ENCODE results near the gene GGTLC2.
"Not testable (repeated sequence)": the region's sequence is repeated elsewhere in the genome, so short reads cannot be mapped to it uniquely, and the experiment has no call there.

GGTLC2 gene

DNA sequence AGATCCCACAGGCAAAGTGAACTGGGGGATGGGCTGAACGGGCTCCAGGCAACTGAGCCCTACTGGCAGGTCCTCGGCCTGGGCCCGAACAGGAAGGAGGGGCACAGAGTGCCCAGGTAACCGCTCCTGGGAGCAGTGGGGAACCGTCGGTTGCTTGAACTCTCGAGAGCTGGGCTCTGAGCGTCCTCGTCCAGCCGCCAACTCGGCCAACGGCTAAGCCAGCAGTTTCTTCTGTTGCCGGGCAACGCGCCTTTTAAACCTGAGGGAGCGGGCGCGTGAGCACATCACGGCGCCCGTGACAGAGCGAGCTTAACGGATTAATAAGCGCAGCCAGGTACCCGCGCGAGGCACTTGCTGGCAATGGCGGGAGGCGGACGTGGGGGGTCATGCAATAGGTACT, at the start of gene GGTLC2:
Gene GGTLC2 (plus strand): TSS at position 301 of the 400 bp plus-strand sequence. CDS start 1,732 bp downstream, outside the sequence.
- CTCF ChIA-PET; POLR2A ChIA-PET; DNase-seq (ENCODE audit: extremely low spot score): not testable (repeated sequence)

DNA sequence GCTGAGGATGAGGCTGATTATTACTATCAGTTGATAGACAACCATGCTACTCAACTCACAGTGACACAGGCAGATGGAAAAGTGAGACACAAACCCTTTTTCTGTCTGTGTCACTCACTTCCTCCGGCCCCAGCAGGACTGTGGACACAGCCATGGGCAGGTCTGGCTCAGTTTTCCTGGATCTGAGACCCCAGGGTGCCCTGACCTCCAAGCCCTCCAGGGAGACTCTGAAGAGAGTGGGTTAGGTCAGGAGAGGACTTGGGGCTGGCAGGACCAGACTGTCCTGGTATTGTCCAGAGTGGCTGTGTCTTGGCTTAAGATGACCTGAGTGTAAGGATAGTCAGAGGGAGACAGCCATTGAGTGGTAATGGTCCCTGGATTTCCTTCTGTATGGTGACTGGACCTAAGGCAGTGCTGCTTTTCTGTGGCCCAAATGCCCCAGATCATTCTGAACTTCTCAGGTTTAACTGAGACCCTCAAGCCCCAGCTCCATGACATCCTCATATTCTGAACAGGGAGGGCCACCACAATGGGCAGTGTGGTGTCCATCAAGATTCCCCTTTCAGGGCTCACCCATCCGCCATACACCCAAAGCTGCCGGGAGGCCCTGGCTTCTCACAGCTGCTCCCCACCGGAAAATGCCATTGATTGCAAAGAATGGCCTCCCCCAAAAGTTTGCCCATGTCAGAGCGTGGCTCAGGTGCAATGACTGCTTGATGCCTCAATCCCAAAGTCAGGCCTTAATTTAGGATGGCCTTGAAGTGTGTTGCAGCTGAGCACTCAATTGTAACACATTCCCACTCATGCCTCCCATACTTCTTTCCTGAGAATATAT, 49.2 kb upstream of the GGTLC2 start:
- ChIA-PET POLR2A (no interaction called here), CTCF (no interaction called here)
- no peak for DNase-seq (ENCODE audit: extremely low spot score)
- no peak for TF ChIP-seq LEF1 (IDR thresholded peaks at IDR 0.05; ENCODE audit: borderline replicate concordance)
- no peak for TF ChIP-seq ZNF384 (IDR thresholded peaks at IDR 0.05)

DNA sequence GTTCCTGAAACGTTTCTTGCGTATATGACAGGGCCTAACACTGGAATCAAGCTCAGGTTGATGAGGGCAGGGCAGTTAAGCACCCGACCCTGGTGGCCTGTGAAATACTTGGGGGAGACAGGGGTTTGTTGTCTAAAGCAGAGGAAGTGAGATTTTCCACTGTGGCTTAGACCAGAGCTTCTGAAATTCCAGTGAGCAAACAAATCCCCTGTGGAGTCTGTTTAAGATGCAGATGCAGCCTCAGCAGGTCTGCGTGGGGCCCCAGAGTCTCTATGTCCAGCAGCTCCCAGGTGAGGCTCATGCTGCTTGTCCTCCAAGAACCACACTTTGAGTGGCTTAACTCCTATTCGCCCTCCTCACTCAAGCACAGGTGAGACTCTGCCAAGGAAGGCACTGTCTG, 46.3 kb upstream of the GGTLC2 start:
- ChIA-PET CTCF (interaction anchor here (1.1 kb wide), 1 partner anchor 11 kb away, joined by 3 read pairs; no protein-coding TSS in a partner anchor), POLR2A (no interaction called here)
- no peak for TF ChIP-seq ELF4 (IDR thresholded peaks at IDR 0.05)
- no peak for TF ChIP-seq L3MBTL2 (conservative IDR thresholded peaks at IDR 0.05)
- TF ChIP-seq BHLHE40 (IDR thresholded peaks at IDR 0.05; ENCODE audit: borderline replicate concordance), result no peak
- no peak for TF ChIP-seq LEF1 (IDR thresholded peaks at IDR 0.05; ENCODE audit: borderline replicate concordance)
- TF ChIP-seq FOXA1 (IDR thresholded peaks at IDR 0.05), result no peak
- no peak for TF ChIP-seq FOXM1 (IDR thresholded peaks at IDR 0.05; ENCODE audit: borderline replicate concordance)
- TF ChIP-seq SUZ12 (IDR thresholded peaks at IDR 0.05), result no peak
- TF ChIP-seq CTBP1 (IDR thresholded peaks at IDR 0.05; ENCODE audit: borderline replicate concordance), result no peak
- TF ChIP-seq ZNF384 (IDR thresholded peaks at IDR 0.05), result no peak
- no peak for TF ChIP-seq NFRKB (IDR thresholded peaks at IDR 0.05)
- no peak for TF ChIP-seq FOXK2 (IDR thresholded peaks at IDR 0.05)
- TF ChIP-seq, protein P1, sequence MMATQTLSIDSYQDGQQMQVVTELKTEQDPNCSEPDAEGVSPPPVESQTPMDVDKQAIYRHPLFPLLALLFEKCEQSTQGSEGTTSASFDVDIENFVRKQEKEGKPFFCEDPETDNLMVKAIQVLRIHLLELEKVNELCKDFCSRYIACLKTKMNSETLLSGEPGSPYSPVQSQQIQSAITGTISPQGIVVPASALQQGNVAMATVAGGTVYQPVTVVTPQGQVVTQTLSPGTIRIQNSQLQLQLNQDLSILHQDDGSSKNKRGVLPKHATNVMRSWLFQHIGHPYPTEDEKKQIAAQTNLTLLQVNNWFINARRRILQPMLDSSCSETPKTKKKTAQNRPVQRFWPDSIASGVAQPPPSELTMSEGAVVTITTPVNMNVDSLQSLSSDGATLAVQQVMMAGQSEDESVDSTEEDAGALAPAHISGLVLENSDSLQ (IDR thresholded peaks at IDR 0.05), result no peak
- TF ChIP-seq TARDBP (IDR thresholded peaks at IDR 0.05), result no peak
- TF ChIP-seq SP1 (IDR thresholded peaks at IDR 0.05), result no peak
- TF ChIP-seq HDGF (IDR thresholded peaks at IDR 0.05; ENCODE audit: borderline replicate concordance), result no peak
- no peak for TF ChIP-seq ARNT (IDR thresholded peaks at IDR 0.05)
- DNase-seq (ENCODE audit: extremely low spot score), result no peak

DNA sequence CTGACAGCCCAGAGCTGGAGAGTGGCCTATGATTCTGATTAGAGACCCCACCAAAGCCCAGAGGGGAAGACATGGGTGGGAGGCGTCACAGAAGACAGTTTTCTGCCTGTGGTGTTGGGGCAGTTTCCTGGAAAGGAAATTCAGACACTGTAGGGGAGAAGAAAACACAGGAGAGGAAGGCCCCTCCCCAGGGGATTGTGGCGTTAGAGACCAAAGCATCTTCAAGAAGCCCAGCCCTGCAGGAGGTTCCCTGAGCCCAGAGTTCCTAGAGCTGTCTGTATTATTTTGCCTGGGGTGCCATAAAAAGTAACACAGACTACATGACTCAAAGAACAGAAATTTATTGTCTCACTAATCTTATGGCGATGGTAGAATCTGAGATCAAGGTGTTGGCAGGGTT, 45.2 kb upstream of the GGTLC2 start:
- no peak for DNase-seq (ENCODE audit: extremely low spot score)
- POLR2A ChIA-PET, result no interaction called here
- CTCF ChIA-PET, result no interaction called here
- TF ChIP-seq LEF1 (IDR thresholded peaks at IDR 0.05; ENCODE audit: borderline replicate concordance) (no peak), CTBP1 (IDR thresholded peaks at IDR 0.05; ENCODE audit: borderline replicate concordance) (no peak), ELF4 (IDR thresholded peaks at IDR 0.05) (no peak), FOXM1 (IDR thresholded peaks at IDR 0.05; ENCODE audit: borderline replicate concordance) (no peak), SP1 (IDR thresholded peaks at IDR 0.05) (no peak), ZNF384 (IDR thresholded peaks at IDR 0.05) (no peak), ARNT (IDR thresholded peaks at IDR 0.05) (no peak), L3MBTL2 (conservative IDR thresholded peaks at IDR 0.05) (no peak), NFRKB (IDR thresholded peaks at IDR 0.05) (no peak), HDGF (IDR thresholded peaks at IDR 0.05; ENCODE audit: borderline replicate concordance) (no peak), SUZ12 (IDR thresholded peaks at IDR 0.05) (no peak), BHLHE40 (IDR thresholded peaks at IDR 0.05; ENCODE audit: borderline replicate concordance) (no peak), FOXK2 (IDR thresholded peaks at IDR 0.05) (no peak), TARDBP (IDR thresholded peaks at IDR 0.05) (no peak), FOXA1 (IDR thresholded peaks at IDR 0.05) (no peak)
- TF ChIP-seq, protein P1 (IDR thresholded peaks at IDR 0.05), result no peak

DNA sequence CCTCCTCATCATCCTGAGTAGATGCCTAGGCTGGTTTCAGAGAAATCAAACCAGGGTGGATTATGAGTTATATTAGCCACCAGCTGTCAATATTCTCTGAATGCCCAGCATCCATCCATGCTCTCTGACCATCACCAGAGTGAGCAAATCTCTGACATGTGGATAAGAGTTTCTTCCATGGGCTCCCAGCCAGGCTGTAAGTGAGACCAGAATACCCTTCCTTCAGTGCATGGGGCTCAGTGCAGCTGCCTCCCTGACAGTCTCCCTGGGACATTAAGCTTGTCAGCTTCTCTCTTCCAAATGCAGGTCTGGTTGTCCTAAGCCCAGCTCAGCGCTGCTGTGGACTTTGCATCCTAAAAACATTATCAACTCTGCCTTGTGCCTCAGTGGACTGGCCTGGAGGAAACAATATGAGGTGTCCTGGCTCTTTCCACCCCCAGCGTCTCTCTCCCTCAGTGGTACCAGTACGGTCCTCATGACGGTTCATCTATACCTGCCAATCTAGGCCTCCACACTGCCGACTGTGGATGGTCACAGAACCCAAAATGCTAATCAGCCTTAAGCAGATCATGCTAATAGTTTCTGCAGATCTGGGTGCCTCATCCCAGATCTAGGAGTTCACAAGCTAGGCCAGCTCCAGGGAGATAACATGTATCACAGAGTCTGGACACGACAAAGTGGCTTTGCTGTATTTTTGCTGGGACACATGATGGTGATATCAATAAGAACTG, 43.7 kb upstream of the GGTLC2 start:
- TF ChIP-seq SUZ12 (IDR thresholded peaks at IDR 0.05), result no peak
- no peak for TF ChIP-seq FOXM1 (IDR thresholded peaks at IDR 0.05; ENCODE audit: borderline replicate concordance)
- TF ChIP-seq ELF4 (IDR thresholded peaks at IDR 0.05), result no peak
- no peak for TF ChIP-seq ZNF384 (IDR thresholded peaks at IDR 0.05)
- TF ChIP-seq FOXA1 (IDR thresholded peaks at IDR 0.05), result no peak
- TF ChIP-seq SP1 (IDR thresholded peaks at IDR 0.05), result no peak
- TF ChIP-seq CTBP1 (IDR thresholded peaks at IDR 0.05; ENCODE audit: borderline replicate concordance), result no peak
- no peak for TF ChIP-seq TARDBP (IDR thresholded peaks at IDR 0.05)
- no peak for TF ChIP-seq HDGF (IDR thresholded peaks at IDR 0.05; ENCODE audit: borderline replicate concordance)
- no peak for TF ChIP-seq ARNT (IDR thresholded peaks at IDR 0.05)
- no peak for TF ChIP-seq L3MBTL2 (conservative IDR thresholded peaks at IDR 0.05)
- no peak for DNase-seq (ENCODE audit: extremely low spot score)
- POLR2A ChIA-PET, result no interaction called here
- CTCF ChIA-PET, result interaction anchor here (1.1 kb wide), 2 partner anchors 9 to 13 kb away, joined by 3 to 4 read pairs; no protein-coding TSS in a partner anchor

DNA sequence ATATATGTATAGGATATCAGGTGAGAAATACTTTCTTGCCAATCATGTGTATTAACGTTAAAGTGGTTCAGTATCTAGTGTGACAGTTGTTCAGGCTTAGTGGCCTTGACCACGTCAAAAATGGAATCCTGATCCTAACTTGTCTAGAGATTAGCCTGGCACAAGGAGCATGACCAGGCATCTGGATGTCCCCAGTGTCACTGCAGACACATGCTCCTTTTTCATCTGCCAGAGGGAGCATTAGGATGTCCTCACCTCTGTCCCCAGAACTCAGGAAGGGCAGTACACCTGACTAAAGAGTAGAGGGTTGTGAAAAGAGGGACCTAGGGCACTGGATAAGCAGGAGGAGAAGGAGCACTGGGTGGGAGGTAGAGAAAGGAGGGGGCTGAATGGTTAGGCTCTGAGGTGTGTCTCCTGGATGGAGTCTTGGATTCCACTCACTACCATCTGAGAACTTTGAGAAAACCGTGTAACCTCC, 40.9 kb upstream of the GGTLC2 start:
- DNase-seq (ENCODE audit: extremely low spot score), result no peak
- ChIA-PET POLR2A (no interaction called here), CTCF (no interaction called here)
- TF ChIP-seq ELF4 (IDR thresholded peaks at IDR 0.05) (no peak), FOXK2 (IDR thresholded peaks at IDR 0.05) (no peak), BHLHE40 (IDR thresholded peaks at IDR 0.05; ENCODE audit: borderline replicate concordance) (no peak), LEF1 (IDR thresholded peaks at IDR 0.05; ENCODE audit: borderline replicate concordance) (no peak), TARDBP (IDR thresholded peaks at IDR 0.05) (no peak), FOXA1 (IDR thresholded peaks at IDR 0.05) (no peak), L3MBTL2 (conservative IDR thresholded peaks at IDR 0.05) (no peak), ARNT (IDR thresholded peaks at IDR 0.05) (no peak), SP1 (IDR thresholded peaks at IDR 0.05) (no peak), HDGF (IDR thresholded peaks at IDR 0.05; ENCODE audit: borderline replicate concordance) (no peak), SUZ12 (IDR thresholded peaks at IDR 0.05) (no peak), ZNF384 (IDR thresholded peaks at IDR 0.05) (no peak), CTBP1 (IDR thresholded peaks at IDR 0.05; ENCODE audit: borderline replicate concordance) (no peak), FOXM1 (IDR thresholded peaks at IDR 0.05; ENCODE audit: borderline replicate concordance) (no peak), NFRKB (IDR thresholded peaks at IDR 0.05) (no peak)
- TF ChIP-seq, protein P1 (IDR thresholded peaks at IDR 0.05), result no peak

Measured in HEK293T (cell line).